Endothelial cell of umbilical vein (primary cell): Measurements from ENCODE around the gene UBE2Q1. TPM values are rescaled to one million over a fixed set of nuclear protein-coding genes. Genes with fewer than 3 reads are reported as not detected.

ENCODE experiments used
- BruUV-seq: library from RNA; stranded (reverse); fragments of 400-500 nt; replicated peaks from 2 replicates; lab custom pipeline; 2021; lab: Mats Ljungman, UMichigan
- CTCF ChIA-PET: fragments of 300-600, 350-600 bp; sonication (Branson Sonifier 250); formaldehyde crosslinking; loops from one replicate; lab custom pipeline; 2021; ENCODE audit warnings: antibody characterized with exemption, inconsistent platforms; lab: Charles Lee
- POLR2A ChIA-PET: fragments of 300-600, 350-600 bp; sonication (Branson Sonifier 250); formaldehyde crosslinking; loops from one replicate; lab custom pipeline; 2021; ENCODE audit warnings: antibody characterized with exemption, inconsistent platforms; lab: Charles Lee
- DNase-seq: peaks from one replicate; pipeline ENCODE4 v3.0.0-alpha.2; 2011; ENCODE audit warnings: low read depth, low spot score
- FAIRE-seq: peaks from 2 replicates; lab custom pipeline; 2011; peaks lifted over from hg19 to GRCh38; lab: Jason Lieb, UNC
- H2AFZ ChIP-seq: 2 replicates; pipeline ENCODE4 v1.6.0; 2012; ENCODE audit warnings: low read depth, low read length, control low read depth, inconsistent platforms
- H3K27ac ChIP-seq: 2 replicates; pipeline ENCODE4 v1.5.1; 2011; ENCODE audit warnings: low read depth, mild to moderate bottlenecking, control low read depth, low read length, moderate library complexity; ENCODE audit not compliant: insufficient read depth
- H3K27me3 ChIP-seq, 2 experiments: 2 replicates each; pipeline versions ENCODE4 v1.6.0 to v1.6.1; 2011; ENCODE audit warnings: low read length in 2 of 2, mixed read lengths in 1 of 2; ENCODE audit not compliant: control insufficient read depth in 2 of 2, insufficient read depth in 2 of 2
- H3K36me3 ChIP-seq, 2 experiments: 2 replicates in 1 of 2; 3 replicates in 1 of 2; pipeline ENCODE4 v1.5.1; 2011; ENCODE audit warnings: low read length in 2 of 2, mild to moderate bottlenecking in 1 of 2, moderate library complexity in 1 of 2; ENCODE audit not compliant: control insufficient read depth in 2 of 2, insufficient read depth in 2 of 2; ENCODE audit errors: extremely low read depth in 1 of 2
- H3K4me1 ChIP-seq: 3 replicates; pipeline ENCODE4 v1.5.1; 2011; ENCODE audit warnings: mild to moderate bottlenecking, low read length; ENCODE audit not compliant: control insufficient read depth, insufficient read depth; ENCODE audit errors: extremely low read depth
- H3K4me2 ChIP-seq: 2 replicates; pipeline ENCODE4 v1.6.1; 2011; ENCODE audit warnings: low read length, control low read depth, mixed read lengths; ENCODE audit not compliant: insufficient read depth
- H3K4me3 ChIP-seq, 3 experiments: fragments of 200-600 bp in 1 of 3; sonication (generic), shearing (Covaris generic) in 1 of 3; replicated peaks in 1 of 3; 2 replicates each; pipeline ENCODE4 v1.5.1; 2011 to 2016; ENCODE audit warnings: control low read depth in 3 of 3, low read length in 3 of 3, mild to moderate bottlenecking in 2 of 3, inconsistent platforms in 1 of 3, low read depth in 1 of 3, moderate library complexity in 1 of 3; ENCODE audit not compliant: insufficient read depth in 1 of 3
- H3K79me2 ChIP-seq: 2 replicates; pipeline ENCODE4 v1.6.0; 2012; ENCODE audit warnings: low read length, inconsistent platforms; ENCODE audit not compliant: control insufficient read depth, insufficient read depth
- H3K9ac ChIP-seq: replicated peaks from 2 replicates; pipeline ENCODE3; 2011; ENCODE audit warnings: low read length, control low read depth; ENCODE audit not compliant: insufficient read depth; ENCODE audit errors: extremely low read depth
- H3K9me1 ChIP-seq: replicated peaks from 3 replicates; pipeline ENCODE4 v1.6.0; 2011; ENCODE audit warnings: mild to moderate bottlenecking, low read length; ENCODE audit not compliant: control insufficient read depth, insufficient read depth; ENCODE audit errors: extremely low read depth
- H3K9me3 ChIP-seq: replicated peaks from 2 replicates; pipeline ENCODE4 v1.5.1; 2012; ENCODE audit warnings: low read length, inconsistent platforms; ENCODE audit not compliant: control insufficient read depth, insufficient read depth
- H4K20me1 ChIP-seq: replicated peaks from 2 replicates; pipeline ENCODE3; 2011; ENCODE audit warnings: mild to moderate bottlenecking, low read length; ENCODE audit not compliant: control insufficient read depth, insufficient read depth; ENCODE audit errors: extremely low read depth
- EZH2 ChIP-seq: IDR thresholded peaks from 2 replicates; pipeline ENCODE4 v1.6.1; 2012; ENCODE audit warnings: borderline replicate concordance, low read depth, mild to moderate bottlenecking, moderate library complexity, low read length, inconsistent platforms; ENCODE audit not compliant: severe bottlenecking
- FOS ChIP-seq: IDR thresholded peaks from 2 replicates; pipeline ENCODE4 v1.6.1; 2011; ENCODE audit warnings: mild to moderate bottlenecking, low read length, moderate library complexity, borderline replicate concordance; ENCODE audit not compliant: insufficient read depth
- GATA2 ChIP-seq: IDR thresholded peaks from 2 replicates; pipeline ENCODE4 v1.7.0; 2011; ENCODE audit warnings: low read depth, mild to moderate bottlenecking, moderate library complexity, mixed read lengths, low read length; ENCODE audit not compliant: insufficient read length, insufficient read depth
- JUN ChIP-seq: IDR thresholded peaks from 2 replicates; pipeline ENCODE4 v1.6.1; 2011; ENCODE audit warnings: borderline replicate concordance, low read depth; ENCODE audit not compliant: insufficient read length, insufficient read depth
- MAX ChIP-seq: IDR thresholded peaks from 2 replicates; pipeline ENCODE4 v1.6.1; 2011; ENCODE audit not compliant: insufficient read depth, insufficient read length
- MYC ChIP-seq: IDR thresholded peaks from one replicate; pipeline ENCODE4 v1.6.1; 2011; ENCODE audit warnings: mild to moderate bottlenecking, low read depth, low read length
- POLR2A ChIP-seq: IDR thresholded peaks from 2 replicates; pipeline ENCODE4 v1.6.1; 2012; ENCODE audit warnings: low read depth, mild to moderate bottlenecking, control low read depth, low read length
- POLR2AphosphoS5 ChIP-seq: IDR thresholded peaks from 2 replicates; pipeline ENCODE4 v1.6.1; 2012; ENCODE audit warnings: low read depth, mild to moderate bottlenecking, control low read depth, low read length, moderate library complexity; ENCODE audit not compliant: insufficient read depth
- dilution Hi-C: fragments of 300-500 bp; cut with MboI; formaldehyde crosslinking; loops from one replicate; pipeline ENCODE4 v1.15.0; 2019; ENCODE audit warnings: low sequenced_read_pairs; ENCODE audit not compliant: extremely low pct_ligation_motif_present
- intact Hi-C: fragments of 100-400 bp; cut with micrococcal nuclease; formaldehyde crosslinking; loops from one replicate; pipeline ENCODE4 v1.10.0; 2022
- polyA plus RNA-seq, 4 experiments: library from polyadenylated mRNA; depleted of rRNA in 3 of 4; stranded (reverse) in 3 of 4; unstranded in 1 of 4; fragments of >200 nt; gene quantifications; 2 replicates each; pipeline versions ENCODE4 v1.2.1 to v1.2.3, GENCODE V29; 2011 to 2012; ENCODE audit warnings: missing spikeins in 1 of 4
- total RNA-seq: library from RNA; stranded (reverse); gene quantifications from 2 replicates; pipeline ENCODE4 v1.2.3, GENCODE V29; 2021
- TF ChIP-seq, protein P1 (sequence below), 2 donors: IDR thresholded peaks; 1 replicate in 1 of 2; 2 replicates in 1 of 2; pipeline ENCODE4 v1.5.1; 2011; ENCODE audit warnings: low read length in 2 of 2, mild to moderate bottlenecking in 2 of 2, moderate library complexity in 2 of 2, control low read depth in 1 of 2, inconsistent platforms in 1 of 2, low read depth in 1 of 2; ENCODE audit not compliant: insufficient read depth in 1 of 2; ENCODE audit errors: extremely low read depth in 1 of 2

UBE2Q1 gene
- total and polyA plus RNA-seq, 2 donors (not counting 3 experiments of a cell fraction or from before 2014, with no cell fraction given), result 16.5 to 85.4 TPM

DNA sequence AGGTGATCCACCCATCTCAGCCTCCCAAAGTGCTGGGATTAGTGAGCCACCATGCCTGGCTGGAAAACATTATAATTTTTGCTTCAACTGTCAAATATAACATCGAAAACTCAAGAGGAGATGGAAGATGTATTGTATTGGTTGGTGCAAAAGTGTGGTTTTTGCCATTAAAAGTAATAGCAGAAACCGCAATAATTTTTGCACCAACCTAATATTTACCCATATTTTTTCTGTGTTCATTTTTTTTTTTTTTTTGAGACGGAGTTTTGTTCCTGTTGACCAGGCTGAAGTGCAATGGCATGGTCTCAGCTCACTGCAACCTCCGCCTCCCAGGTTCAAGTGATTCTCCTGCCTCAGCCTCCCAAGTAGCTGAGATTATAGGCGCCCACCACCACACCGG lies 29.2 kb downstream of the UBE2Q1 start:
- no peaks in the 10 kb centered on the region for H3K4me1 ChIP-seq
- no peaks in the 10 kb centered on the region for H3K9me1 ChIP-seq
- intact Hi-C loops (no loop called here), dilution Hi-C loops (no loop called here)
- H3K4me3 ChIP-seq, result no peak overlapping the region
- no peaks in the 10 kb centered on the region for H3K9me3 ChIP-seq
- FAIRE-seq (no peak), DNase-seq (no peak)
- CTCF ChIA-PET, result interaction anchor here (0.8 to 1.3 kb wide), 2 partner anchors 48 to 50 kb away, joined by 3 to 4 read pairs; no protein-coding TSS in a partner anchor
- POLR2A ChIA-PET, result no interaction called here
- no peak for TF ChIP-seq MYC
- no peak for TF ChIP-seq POLR2AphosphoS5
- TF ChIP-seq JUN, result no peak
- TF ChIP-seq, protein P1, sequence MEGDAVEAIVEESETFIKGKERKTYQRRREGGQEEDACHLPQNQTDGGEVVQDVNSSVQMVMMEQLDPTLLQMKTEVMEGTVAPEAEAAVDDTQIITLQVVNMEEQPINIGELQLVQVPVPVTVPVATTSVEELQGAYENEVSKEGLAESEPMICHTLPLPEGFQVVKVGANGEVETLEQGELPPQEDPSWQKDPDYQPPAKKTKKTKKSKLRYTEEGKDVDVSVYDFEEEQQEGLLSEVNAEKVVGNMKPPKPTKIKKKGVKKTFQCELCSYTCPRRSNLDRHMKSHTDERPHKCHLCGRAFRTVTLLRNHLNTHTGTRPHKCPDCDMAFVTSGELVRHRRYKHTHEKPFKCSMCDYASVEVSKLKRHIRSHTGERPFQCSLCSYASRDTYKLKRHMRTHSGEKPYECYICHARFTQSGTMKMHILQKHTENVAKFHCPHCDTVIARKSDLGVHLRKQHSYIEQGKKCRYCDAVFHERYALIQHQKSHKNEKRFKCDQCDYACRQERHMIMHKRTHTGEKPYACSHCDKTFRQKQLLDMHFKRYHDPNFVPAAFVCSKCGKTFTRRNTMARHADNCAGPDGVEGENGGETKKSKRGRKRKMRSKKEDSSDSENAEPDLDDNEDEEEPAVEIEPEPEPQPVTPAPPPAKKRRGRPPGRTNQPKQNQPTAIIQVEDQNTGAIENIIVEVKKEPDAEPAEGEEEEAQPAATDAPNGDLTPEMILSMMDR (IDR thresholded peaks at IDR 0.05; ENCODE audit: extremely low read depth in 1 of 2, insufficient read depth in 1 of 2, low read depth in 1 of 2, low read length in 2 of 2), result no peak
- TF ChIP-seq GATA2, result no peak
- no peak for TF ChIP-seq FOS
- TF ChIP-seq EZH2, result no peak
- no peak for TF ChIP-seq MAX
- no peak for TF ChIP-seq POLR2A
- no peak overlapping the region for H2AFZ ChIP-seq
- no peaks in the 10 kb centered on the region for H3K36me3 ChIP-seq
- no peak overlapping the region for H3K27ac ChIP-seq
- H3K27me3 ChIP-seq, result no peaks in the 10 kb centered on the region
- no peak overlapping the region for H3K4me2 ChIP-seq
- H4K20me1 ChIP-seq, result no peaks in the 10 kb centered on the region
- no peaks in the 10 kb centered on the region for H3K79me2 ChIP-seq
- no peak overlapping the region for H3K9ac ChIP-seq
- no TSS peak for BruUV-seq
